Gastroesophageal sphincter (tissue), 4 donors: ENCODE measurements around the gene STK32B. TPM values are rescaled to one million over a fixed set of nuclear protein-coding genes. Genes with fewer than 3 reads are reported as not detected.

ENCODE experiments used
- ATAC-seq: fragments of 150-250 bp; one replicate; pipeline ENCODE4 v1.9.1; 2016; ENCODE audit warnings: mild to moderate bottlenecking, moderate library complexity
- H3K27ac ChIP-seq, 4 donors: fragments of 200-600 bp; sonication (generic) in 3 of 4; 1 replicate in 3 of 4; 2 replicates in 1 of 4; pipeline ENCODE4 v1.5.1; 2016 to 2019
- H3K27me3 ChIP-seq: fragments of 200-600 bp; sonication (generic); one replicate; pipeline ENCODE4 v1.5.1; 2019
- H3K36me3 ChIP-seq, 2 donors: fragments of 200-600 bp; sonication (generic); one replicate each; pipeline ENCODE4 v1.5.1; 2019; ENCODE audit warnings: control low read depth in 1 of 2
- H3K4me1 ChIP-seq, 3 donors: fragments of 200-600 bp; sonication (generic); 1 replicate in 2 of 3; 2 replicates in 1 of 3; pipeline ENCODE4 v1.5.1; 2016 to 2019; ENCODE audit warnings: control low read depth in 2 of 3
- H3K4me3 ChIP-seq, 2 donors: fragments of 200-600 bp; sonication (generic); one replicate each; pipeline ENCODE4 v1.5.1; 2019; ENCODE audit warnings: mild to moderate bottlenecking in 1 of 2, moderate library complexity in 1 of 2
- H3K9me3 ChIP-seq, 3 donors: fragments of 200-600 bp; sonication (generic); one replicate each; pipeline ENCODE4 v1.5.1; 2017 to 2019; ENCODE audit warnings: control low read depth in 2 of 3
- CTCF ChIP-seq, 4 experiments: fragments of 200-600 bp in 2 of 4; fragments of 450-650 bp in 2 of 4; sonication (generic) in 1 of 4; IDR thresholded peaks; one replicate each; pipeline ENCODE4 v1.5.1; 2017 to 2019; ENCODE audit warnings: antibody characterized with exemption in 4 of 4, mild to moderate bottlenecking in 2 of 4, moderate library complexity in 2 of 4
- EP300 ChIP-seq: sonication (generic); formaldehyde crosslinking; IDR thresholded peaks from one replicate; pipeline ENCODE4 v1.6.1; 2017; ENCODE audit warnings: antibody characterized with exemption, mild to moderate bottlenecking
- POLR2A ChIP-seq, 2 donors: fragments of 450-650 bp; IDR thresholded peaks; one replicate each; pipeline ENCODE4 v1.6.1; 2017; ENCODE audit warnings: antibody characterized with exemption in 2 of 2, mild to moderate bottlenecking in 2 of 2, moderate library complexity in 1 of 2
- POLR2AphosphoS5 ChIP-seq: sonication (generic); formaldehyde crosslinking; IDR thresholded peaks from one replicate; pipeline ENCODE4 v1.6.1; 2017; ENCODE audit warnings: antibody characterized with exemption
- WGBS, 2 donors: methylation state at CpG; one replicate each; pipeline ENCODE4 v1.1.5; 2018; ENCODE audit warnings: low coverage in 1 of 2; 5-methylcytosine and 5-hydroxymethylcytosine counted together
- total RNA-seq, 4 donors: library from RNA; depleted of rRNA; stranded (reverse); fragments of >200 nt; gene quantifications; one replicate each; pipeline ENCODE4 v1.1.0, GENCODE V29; 2016

Gene STK32B
- total RNA-seq, 4 donors from 2014 or later, result 1.9 to 5.3 (median 2.4) TPM

GRCh38 chr4:5127556-5127955 is 76.3 kb downstream of the STK32B start:
- Histone ChIP-seq H3K36me3 (no peaks in the 10 kb centered on the region), H3K4me3 (no peak overlapping the region), H3K27ac (no peak overlapping the region), H3K4me1 (no peaks in the 10 kb centered on the region), H3K27me3 (no peaks in the 10 kb centered on the region), H3K9me3 (peaks cover 0 to 10% (median 0%) of the 10 kb centered on the region in 3 donors)
- WGBS, 2 donors, result 69 to 75% methylated on average over 6 to 7 of the region's 7 CpGs
- TF ChIP-seq EP300 (no peak), CTCF (IDR thresholded peaks at IDR 0.05) (no peak), POLR2A (IDR thresholded peaks at IDR 0.05) (no peak), POLR2AphosphoS5 (no peak)
- ATAC-seq, result no peak

- Histone ChIP-seq H3K27ac (no peak overlapping the region), H3K4me1 (no peaks in the 10 kb centered on the region), H3K27me3 (no peaks in the 10 kb centered on the region), H3K4me3 (no peak overlapping the region), H3K9me3 (peaks cover 0 to 10% (median 0%) of the 10 kb centered on the region in 3 donors), H3K36me3 (no peaks in the 10 kb centered on the region)
- 59% methylated on average over 4 of the region's 5 CpGs; no CpG with 5 or more reads in 1 of the 2 donors for WGBS, 2 donors
- ATAC-seq, result no peak
- TF ChIP-seq POLR2A (IDR thresholded peaks at IDR 0.05) (no peak), CTCF (IDR thresholded peaks at IDR 0.05) (no peak), POLR2AphosphoS5 (no peak), EP300 (no peak)
Measured at GRCh38 chr4:5128569-5128968, 77.3 kb downstream of the STK32B start.

GRCh38 chr4:5133201-5133600 is 81.9 kb downstream of the STK32B start:
- ATAC-seq, result no peak
- TF ChIP-seq EP300 (no peak), POLR2A (IDR thresholded peaks at IDR 0.05) (no peak)
- Histone ChIP-seq H3K27me3 (no peaks in the 10 kb centered on the region), H3K36me3 (no peaks in the 10 kb centered on the region), H3K9me3 (peaks cover 0 to 10% (median 0%) of the 10 kb centered on the region in 3 donors), H3K4me1 (peaks cover 0 to 6% (median 0%) of the 10 kb centered on the region in 3 donors), H3K4me3 (no peak overlapping the region), H3K27ac (no peak overlapping the region)
- 83% methylated on average over 2 of the region's 2 CpGs; no CpG with 5 or more reads in 1 of the 2 donors for WGBS, 2 donors

GRCh38 chr4:5133933-5134594 is 82.8 kb downstream of the STK32B start:
- Histone ChIP-seq H3K4me3 (no peak overlapping the region), H3K27me3 (no peaks in the 10 kb centered on the region), H3K4me1 (peaks cover 0 to 6% (median 0%) of the 10 kb centered on the region in 3 donors), H3K27ac (no peak overlapping the region), H3K9me3 (peaks cover 0 to 10% (median 0%) of the 10 kb centered on the region in 3 donors), H3K36me3 (no peaks in the 10 kb centered on the region)
- no peak for TF ChIP-seq CTCF (IDR thresholded peaks at IDR 0.05)
- no peak for TF ChIP-seq POLR2A (IDR thresholded peaks at IDR 0.05)
- TF ChIP-seq EP300, result no peak
- no peak for TF ChIP-seq POLR2AphosphoS5
- ATAC-seq, result no peak
- WGBS, 2 donors, result 74 to 76% methylated on average over 3 to 4 of the region's 4 CpGs

GRCh38 chr4:5134620-5135019 is 83.3 kb downstream of the STK32B start:
- no peak for TF ChIP-seq EP300
- TF ChIP-seq POLR2AphosphoS5, result no peak
- TF ChIP-seq POLR2A (IDR thresholded peaks at IDR 0.05), result no peak
- no peak overlapping the region for H3K4me3 ChIP-seq
- WGBS, 2 donors, result 76 to 94% methylated on average over 2 to 4 of the region's 4 CpGs
- H3K27me3 ChIP-seq, result no peaks in the 10 kb centered on the region
- H3K4me1 ChIP-seq, result peaks cover 0 to 6% (median 0%) of the 10 kb centered on the region in 3 donors
- no peaks in the 10 kb centered on the region for H3K36me3 ChIP-seq
- peaks cover 0 to 10% (median 0%) of the 10 kb centered on the region in 3 donors for H3K9me3 ChIP-seq
- no peak overlapping the region for H3K27ac ChIP-seq
- no peak for ATAC-seq

- H3K4me1 ChIP-seq, result peaks cover 0 to 6% (median 0%) of the 10 kb centered on the region in 3 donors
- H3K36me3 ChIP-seq, result no peaks in the 10 kb centered on the region
- H3K4me3 ChIP-seq, result no peak overlapping the region
- no peak overlapping the region for H3K27ac ChIP-seq
- no peak for ATAC-seq
- no peaks in the 10 kb centered on the region for H3K27me3 ChIP-seq
- 76 to 83% methylated on average over 1 to 2 of the region's 2 CpGs for WGBS, 2 donors
- TF ChIP-seq POLR2A (IDR thresholded peaks at IDR 0.05) (no peak), CTCF (IDR thresholded peaks at IDR 0.05) (no peak), POLR2AphosphoS5 (no peak), EP300 (no peak)
- H3K9me3 ChIP-seq, result no peaks in the 10 kb centered on the region
Measured at GRCh38 chr4:5137226-5137625, 85.9 kb downstream of the STK32B start.
